H4 (cell line): ENCODE data around the gene SLC5A2. TPM values are rescaled to one million over a fixed set of nuclear protein-coding genes. Genes with fewer than 3 reads are reported as not detected.
A peak's percentile ranks its signal among the peaks of the same experiment; 100 is the strongest.

Experiments used
- DNase-seq: peaks from one replicate; pipeline ENCODE4 v3.0.0-alpha.2; 2015; ENCODE audit warnings: low spot score
- total RNA-seq: library from RNA; depleted of rRNA; stranded (reverse); fragments of >200 nt; shearing (Covaris generic); gene quantifications from 2 replicates; pipeline ENCODE4 v1.2.3, GENCODE V29; 2014

SLC5A2 gene
- total RNA-seq, 1 experiment from 2014 or later: not detected

DNA sequence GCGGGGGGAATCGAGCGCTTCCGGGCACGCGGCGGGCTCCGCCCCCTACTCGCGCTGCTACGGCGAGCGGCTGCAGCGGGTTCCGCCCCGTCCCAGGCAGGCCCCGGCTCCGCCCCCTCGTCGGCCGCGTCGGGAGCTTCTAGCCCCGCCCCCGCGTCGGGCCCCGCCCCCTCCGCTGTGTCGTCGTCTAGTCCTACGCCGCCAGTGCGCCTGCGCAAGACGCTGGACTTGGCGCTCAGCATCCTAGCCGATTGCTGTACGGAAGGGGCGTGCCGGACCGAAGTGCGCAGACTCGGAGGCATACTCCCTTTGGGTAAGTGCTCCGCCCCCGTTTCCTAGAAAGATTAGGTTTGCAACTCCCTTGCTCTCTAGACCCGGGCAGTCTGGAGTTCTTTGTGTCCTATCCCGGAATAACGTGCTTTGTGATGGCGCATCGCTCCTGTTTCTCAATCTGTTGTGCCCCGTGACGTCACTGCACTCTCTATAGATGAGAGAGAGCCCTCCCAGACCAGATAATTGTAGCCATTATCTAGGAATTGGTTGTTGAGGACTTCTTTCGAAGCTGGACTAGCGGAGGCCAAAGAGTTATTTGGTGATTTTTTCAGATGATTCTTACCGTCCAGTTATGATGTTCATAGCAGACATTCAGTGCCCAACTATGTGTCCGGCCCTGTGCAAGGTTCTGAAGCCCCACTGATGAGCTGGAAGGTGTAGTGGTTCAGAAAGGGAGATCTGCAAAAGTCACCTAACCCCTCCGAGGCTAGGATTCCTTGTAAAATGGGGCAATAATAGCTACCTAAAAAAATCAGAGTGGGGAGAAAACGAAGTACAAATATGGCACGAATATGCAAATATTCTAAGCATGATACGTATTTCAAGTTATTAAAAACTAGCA, 23.0 kb upstream of the SLC5A2 start:
- DNase-seq: peak; percentile 99

DNA sequence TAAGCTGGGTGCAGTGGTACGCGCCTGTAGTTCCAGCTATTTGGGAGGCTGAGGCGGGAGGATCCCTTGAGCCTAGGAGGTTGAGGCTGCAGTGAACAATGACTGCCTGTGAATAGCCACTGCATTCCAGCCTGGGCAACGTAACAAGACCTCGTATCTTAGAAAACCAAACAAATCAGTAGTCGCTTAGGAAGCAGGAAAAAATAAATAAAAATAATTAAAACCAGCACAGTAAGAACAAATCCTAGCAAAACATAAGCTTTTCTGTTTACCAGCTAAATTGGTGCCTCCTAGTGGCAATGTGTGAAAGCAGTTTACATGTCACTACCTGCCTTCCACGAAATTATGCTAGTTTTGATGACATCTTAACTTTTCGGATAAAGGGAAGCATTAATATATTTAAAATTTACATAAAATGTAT, 22.3 kb upstream of the SLC5A2 start:
- DNase-seq: peak; percentile 64

DNA sequence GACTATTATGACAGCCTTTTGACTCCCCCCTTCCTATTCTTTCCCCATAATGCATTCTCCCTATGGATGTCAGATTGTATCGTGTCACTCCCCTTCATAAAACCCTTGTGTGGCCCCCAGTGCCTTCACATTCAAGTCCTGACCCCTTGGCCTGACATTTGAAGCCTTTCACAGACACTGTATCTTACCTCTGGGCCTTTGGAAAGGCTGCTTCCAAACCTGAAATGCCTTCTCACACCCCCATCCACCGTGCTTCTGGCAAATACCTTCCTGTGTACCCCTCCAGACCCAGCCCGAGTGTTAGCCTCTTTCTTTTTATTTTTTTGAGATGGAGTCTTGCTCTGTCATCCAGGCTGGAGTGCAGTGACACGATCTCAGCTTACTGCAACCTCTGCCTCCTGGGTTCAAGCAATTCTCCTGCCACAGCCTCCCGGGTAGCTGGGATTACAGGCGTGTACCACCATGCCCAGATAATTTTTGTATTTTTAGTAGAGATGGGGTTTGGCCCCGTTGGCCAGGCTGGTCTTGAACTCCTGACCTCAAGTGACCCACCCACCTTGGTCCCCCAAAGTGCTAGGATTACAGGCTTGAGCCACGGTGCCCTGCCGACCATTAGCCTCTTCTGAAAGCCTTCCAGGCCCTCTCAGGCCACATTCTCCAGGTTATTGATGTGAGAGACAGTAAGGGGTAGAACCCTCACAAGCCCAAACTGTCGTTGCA, 21.6 kb upstream of the SLC5A2 start:
- DNase-seq: no peak

DNA sequence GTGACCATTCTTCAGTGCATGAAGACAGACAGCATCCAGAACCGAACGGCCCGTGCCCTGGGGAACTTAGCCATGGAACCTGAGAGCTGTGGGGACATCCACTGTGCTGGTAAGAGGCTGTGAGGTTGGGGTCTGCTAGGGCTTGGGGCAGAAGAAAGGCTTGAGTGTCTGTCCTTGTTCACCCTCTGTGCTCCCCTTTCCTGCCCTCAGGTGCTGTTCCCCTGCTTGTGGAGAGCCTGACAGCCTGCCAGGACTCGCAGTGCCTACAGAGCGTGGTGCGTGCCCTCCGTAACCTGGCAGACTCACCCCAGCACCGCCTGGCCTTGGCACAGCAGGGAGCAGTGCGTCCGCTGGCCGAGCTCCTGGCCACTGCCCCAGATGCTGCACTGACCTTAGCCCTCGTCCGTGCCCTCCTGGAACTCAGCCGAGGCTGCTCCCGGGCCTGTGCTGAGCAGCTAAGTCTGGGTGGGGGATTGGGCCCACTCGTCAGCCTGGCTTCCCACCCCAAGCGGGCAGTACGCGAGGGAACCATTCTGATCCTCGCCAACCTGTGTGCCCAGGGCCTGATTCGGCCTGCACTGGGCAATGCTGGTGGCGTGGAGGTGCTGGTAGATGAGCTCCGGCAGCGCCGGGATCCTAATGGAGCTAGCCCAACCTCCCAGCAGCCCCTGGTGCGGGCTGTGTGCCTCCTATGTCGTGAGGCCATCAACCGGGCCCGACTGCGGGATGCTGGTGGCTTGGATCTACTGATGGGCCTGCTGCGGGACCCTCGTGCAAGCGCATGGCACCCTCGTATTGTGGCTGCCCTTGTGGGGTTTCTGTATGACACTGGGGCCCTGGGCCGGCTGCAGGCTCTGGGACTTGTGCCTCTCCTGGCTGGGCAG, 20.8 kb upstream of the SLC5A2 start:
- no peak for DNase-seq

DNA sequence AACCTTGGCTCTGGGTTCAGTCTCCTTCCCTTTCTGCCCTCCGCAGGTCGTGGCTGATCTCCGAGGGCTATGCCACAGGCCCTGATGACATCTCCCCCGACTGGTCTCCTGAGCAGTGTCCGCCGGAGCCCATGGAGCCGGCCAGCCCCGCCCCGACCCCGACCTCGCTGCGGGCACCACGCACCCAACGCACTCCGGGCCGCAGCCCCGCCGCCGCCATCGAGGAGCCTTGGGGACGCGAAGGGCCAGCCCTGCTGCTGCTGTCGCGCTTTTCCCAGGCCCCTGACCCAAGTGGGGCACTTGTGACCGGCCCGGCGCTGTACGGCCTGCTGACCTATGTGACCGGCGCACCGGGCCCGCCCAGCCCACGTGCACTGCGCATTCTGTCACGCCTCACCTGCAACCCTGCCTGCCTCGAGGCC, 18.6 kb upstream of the SLC5A2 start:
- DNase-seq: no peak

DNA sequence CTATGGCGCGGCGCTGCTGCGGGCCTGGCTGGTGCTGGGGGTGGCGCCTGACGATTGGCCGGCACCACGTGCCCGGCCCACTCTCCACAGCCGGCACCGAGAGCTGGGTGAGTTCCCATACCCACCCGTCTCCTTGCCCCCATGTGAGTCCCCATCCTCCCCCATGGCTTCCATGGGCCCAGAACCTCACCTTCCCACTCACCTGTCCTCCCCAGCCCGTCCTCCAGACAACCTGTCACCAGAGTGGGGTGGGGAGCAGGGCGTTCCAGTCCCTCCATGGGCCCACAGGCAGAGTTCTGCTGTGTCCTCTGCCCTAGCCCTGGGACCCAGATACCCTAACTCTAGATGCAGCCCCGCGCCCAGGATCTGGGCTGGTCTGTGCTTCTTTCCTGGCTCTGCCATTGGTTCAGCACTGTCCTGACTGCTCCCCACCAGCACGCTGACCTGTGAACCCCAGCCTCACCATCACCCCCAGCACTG, 18.1 kb upstream of the SLC5A2 start:
- DNase-seq: no peak

DNA sequence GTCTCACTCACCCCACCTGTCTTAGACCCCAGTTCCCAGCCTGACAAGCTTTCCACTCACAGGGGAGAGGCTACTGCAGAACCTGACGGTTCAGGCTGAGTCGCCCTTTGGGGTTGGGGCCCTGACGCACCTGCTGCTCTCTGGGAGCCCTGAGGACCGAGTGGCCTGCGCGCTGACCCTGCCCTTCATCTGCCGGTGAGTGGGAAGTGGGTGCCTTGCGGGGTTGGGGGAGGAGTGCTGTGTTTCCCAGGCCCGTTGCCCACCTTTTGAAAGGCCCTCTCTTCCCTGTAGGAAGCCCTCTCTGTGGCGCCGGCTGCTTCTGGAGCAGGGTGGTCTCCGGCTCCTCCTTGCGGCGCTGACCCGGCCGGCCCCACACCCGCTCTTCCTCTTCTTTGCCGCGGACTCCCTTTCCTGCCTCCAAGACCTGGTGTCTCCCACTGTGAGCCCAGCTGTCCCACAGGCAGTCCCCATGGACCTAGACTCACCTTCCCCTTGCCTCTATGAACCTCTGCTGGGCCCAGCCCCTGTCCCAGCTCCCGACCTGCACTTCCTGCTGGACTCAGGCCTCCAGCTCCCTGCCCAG, 17.0 kb upstream of the SLC5A2 start:
- no peak for DNase-seq

DNA sequence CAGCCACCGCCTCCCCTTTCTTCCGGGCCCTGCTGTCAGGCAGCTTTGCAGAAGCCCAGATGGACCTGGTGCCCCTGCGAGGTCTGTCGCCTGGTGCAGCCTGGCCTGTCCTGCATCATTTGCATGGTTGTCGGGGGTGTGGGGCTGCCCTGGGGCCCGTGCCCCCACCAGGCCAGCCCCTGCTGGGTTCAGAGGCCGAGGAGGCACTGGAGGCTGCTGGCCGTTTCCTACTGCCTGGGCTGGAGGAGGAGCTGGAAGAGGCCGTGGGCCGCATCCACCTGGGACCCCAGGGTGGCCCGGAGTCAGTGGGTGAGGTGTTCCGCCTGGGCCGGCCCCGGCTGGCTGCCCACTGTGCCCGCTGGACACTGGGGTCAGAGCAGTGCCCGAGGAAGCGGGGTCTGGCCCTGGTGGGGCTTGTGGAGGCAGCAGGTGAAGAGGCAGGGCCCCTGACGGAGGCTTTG, 16.5 kb upstream of the SLC5A2 start:
- no peak for DNase-seq

DNA sequence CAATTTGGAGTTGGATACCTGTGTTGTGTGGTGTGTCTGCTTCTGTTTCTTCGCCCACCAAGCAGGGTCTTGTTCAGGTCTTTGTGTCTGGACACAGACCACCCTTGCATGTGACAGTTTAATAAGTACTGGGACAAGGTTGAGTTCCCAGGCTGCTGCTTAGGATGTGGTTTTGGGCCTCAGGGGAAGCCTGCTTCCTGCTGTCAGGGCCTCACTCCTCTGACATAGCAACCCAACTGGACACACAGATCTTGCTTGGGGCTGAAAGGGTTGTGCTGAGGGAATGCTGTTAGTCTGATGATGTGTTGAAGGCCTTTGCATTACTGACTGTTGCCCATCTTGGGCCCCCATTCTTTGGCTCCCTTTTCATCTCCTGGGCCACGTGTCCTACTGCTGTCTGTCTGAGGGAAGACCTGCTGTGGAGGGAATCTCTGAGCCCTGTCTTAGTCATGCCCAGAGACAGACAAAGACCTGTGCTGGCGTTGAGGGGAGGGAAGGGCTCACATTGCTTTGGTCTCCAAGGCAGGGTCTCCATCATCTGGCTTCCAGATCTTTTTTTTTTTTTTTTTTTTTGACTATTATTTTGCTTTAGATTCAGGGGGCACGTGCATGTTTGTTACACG, 15.7 kb upstream of the SLC5A2 start:
- no peak for DNase-seq

DNA sequence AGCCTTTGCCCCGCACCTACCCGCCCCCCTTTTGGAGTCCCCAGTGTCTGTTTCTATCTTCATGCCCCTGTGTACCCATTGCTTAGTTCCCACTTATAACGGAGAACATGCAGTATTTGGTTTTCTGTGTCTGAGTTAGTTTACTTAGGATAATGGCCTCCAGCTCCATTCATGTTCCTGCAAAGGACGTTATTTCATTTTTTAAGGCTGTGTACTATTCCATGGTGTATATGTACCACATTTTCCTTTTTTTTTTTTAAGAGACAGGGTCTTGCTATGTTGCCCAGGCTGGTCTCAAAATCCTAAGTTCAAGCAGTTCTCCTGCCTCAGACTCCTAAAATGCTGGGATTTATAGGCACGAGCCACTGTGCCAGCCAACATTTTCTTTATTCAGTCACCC, 15.1 kb upstream of the SLC5A2 start:
- DNase-seq: no peak

DNA sequence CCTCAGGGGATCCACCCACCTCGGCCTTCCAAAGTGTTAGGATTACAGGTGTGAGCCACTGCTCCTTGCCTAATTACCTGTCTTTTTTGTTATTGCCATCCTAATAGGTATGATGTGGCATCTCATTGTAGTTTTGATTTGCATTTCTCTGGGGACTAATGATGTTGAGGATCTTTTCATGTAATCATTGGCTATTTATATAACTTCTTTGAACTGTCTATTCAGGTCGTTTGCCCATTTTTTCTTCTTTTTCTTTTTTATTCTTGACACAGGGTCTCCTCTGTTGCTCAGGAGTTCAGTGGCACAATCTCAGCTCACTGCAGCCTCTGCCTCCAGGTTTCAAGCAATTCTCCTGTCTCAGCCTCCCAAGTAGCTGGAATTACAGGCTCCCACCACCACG, 12.3 kb upstream of the SLC5A2 start:
- DNase-seq: no peak

DNA sequence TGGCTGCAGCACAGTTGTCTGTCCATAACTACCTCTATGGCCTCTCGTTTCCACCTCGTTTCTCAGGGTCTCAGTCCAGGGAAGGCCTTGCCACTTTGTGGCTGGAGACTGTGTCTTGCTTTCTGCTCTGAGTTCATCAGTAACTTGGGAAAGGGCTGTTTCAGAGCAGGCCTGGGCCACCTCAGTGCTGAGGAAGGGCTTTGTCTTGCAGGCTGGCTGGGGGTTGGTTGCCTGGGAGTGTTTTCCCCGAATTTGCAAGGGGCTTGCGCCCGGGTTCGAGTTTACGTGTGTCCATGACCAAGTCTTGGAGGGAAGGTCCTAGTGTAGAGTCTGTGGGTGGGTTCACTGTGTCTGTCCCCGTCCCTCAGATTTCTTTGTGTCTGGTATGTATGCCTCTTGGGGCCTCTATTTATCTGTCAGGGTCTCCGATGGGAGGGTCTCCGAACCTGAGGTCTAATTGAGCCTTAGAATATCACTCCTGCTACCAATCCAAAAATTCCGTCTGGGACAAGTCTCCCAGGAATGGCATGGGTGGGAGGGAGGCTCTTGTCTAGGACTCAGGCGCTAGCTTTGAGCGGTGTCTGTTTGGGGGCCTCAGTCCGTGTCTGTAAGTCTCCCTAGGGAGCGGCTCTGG, 11.6 kb upstream of the SLC5A2 start:
- DNase-seq: no peak

DNA sequence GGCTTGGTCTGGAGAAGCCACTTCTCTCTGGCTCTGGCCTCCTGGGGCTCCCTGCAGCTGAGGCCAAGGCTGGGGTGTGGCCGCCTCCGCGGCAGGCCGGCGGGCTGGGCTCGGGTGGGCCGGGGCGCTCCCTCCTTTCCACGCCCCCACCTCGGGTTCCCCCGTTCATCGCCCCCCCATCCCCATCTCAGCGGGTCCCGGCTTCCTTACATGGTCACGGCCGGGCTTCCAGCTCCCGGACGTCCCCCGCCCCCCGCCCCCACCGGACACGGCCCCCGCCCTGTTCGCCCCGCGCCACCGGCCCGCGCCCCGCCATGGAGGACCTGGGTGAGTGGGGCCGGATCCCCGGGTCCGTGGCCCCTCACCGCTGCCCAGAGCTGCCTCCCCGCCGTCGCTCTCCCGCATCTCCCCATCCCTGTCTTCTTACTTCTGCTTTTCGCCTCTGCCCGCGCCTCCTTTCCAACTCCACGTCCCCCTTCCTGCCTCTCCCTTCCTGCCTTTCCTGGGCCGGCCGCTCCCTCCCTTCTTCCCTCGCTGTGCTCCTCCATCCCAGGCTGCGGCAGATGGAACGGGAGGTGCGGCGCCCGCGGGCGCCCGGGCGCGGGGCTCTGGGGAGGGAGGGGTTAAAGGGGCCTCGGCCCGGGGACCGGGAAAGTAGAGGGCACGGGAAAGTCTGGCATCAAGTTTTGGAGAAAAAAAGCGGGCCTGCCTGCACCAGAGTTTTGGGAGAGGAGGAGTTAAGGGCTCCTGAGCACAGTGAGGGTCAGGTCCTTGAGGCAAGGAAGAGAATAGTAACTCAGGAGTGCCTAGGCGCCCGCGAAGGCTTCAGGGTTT, 10.8 kb upstream of the SLC5A2 start, which contains the start of gene TGFB1I1:
TSS of gene TGFB1I1 (plus strand) at position 278 of the 834 bp plus-strand sequence. CDS start at position 315, 37 bp downstream.
- peak; percentile 45 for DNase-seq

DNA sequence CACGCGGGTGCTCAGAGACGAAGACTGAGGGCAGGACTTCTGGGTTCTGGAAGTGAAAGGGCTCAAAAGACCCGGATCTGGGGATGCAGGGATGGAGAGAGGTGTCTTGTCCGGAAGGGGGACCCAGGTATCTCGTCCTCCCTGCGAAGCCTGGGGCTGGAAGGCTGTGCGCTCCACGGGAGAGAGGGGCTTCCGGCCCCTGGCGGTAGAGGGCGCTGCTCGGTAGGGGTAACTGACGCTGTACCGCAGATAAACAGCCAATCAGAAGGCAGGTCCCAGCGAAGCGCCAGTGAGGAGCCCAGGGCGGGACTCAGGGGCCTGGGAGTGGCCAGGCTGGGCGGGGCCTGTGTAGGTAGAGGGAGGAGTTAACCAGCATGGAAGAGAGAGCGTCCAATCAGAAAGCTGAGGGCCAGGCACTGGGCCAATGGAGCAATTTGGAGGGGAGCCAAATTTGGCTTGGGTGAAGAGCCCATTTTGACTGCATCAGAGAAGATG, 10.2 kb upstream of the SLC5A2 start:
- peak; percentile 58 for DNase-seq

DNA sequence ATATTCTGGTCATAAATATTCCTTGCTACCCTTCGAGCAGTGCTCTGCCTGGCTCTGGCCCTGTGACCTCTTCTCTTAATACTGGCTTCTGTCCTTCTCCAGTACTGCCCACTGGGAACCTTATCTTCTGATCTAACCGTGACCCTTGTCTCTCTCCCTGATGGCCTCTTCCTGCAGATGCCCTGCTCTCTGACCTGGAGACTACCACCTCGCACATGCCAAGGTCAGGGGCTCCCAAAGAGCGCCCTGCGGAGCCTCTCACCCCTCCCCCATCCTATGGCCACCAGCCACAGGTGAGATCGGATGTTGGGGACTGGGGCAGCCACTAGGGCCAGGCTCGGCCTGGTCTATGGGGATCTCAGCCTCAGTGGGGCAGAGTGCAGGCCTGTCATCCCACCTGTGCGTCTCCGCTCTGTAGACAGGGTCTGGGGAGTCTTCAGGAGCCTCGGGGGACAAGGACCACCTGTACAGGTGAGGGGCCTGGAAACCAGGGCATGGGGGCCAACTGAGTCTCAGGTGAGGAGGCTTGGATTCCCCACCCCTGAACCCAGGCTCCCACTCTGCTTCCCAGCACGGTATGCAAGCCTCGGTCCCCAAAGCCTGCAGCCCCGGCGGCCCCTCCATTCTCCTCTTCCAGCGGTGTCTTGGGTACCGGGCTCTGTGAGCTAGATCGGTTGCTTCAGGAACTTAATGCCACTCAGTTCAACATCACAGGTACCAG, 9.5 kb upstream of the SLC5A2 start:
- no peak for DNase-seq

DNA sequence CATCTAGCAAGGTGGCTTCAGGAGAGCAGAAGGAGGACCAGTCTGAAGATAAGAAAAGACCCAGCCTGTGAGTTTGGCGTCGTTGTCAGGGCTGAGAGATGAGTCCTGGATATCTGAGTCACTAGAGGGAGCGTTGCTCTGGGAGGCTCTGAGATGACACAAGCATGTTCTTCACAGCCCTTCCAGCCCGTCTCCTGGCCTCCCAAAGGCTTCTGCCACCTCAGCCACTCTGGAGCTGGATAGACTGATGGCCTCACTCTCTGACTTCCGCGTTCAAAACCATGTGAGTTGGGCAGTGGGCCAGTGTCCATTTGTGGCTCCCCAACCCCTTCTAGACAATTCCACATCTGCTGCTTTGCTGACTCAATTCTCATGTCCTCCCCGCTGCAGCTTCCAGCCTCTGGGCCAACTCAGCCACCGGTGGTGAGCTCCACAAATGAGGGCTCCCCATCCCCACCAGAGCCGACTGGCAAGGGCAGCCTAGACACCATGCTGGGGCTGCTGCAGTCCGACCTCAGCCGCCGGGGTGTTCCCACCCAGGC, 8.7 kb upstream of the SLC5A2 start:
- DNase-seq: no peak

DNA sequence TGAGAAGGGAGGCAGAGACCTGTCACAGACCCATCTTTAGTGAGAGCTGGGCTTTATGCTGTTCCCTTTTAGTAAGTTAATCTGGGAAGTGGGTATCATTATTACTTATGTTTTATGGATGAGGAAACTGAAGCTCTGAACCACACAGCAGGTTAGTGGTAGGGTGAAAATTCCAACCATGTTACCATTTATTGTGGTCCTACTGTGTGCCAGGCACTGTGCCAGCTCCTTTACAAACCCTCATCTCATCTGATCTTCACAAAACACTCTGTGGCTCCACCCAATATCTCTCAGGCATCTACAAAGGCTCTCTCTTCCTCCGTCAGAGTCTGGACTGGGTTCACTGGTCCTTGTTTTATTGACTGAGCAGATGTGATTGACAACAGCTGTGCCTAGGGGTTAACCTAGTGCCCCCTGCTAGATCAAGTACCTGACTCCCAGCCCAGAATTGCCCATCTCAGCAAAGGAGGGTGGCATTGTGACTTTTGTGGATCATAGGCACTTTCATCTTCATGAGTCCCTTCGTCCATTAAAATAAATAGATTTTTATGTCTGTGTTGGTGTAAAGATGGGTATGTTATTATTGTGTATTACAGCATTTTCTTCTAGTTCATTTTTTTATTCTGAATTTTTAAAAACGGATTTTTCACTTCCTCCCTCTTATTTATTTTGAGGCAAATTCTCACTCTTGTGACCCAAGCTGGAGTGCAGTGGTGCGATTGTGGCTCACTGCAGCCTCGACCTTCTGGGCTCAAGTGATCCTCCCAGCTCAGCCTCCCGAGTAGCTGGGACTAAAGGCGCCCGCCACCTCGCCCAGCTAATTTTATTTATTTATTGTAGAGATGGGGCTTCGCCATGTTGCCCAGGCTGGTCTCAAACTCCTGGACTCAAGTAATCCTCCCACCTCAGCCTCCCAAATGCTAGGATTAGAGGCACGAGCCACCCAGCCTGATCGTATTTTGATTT, 7.9 kb upstream of the SLC5A2 start:
- no peak for DNase-seq
